Muscle of back (tissue), 11 donors: ENCODE results near the gene FPR2. TPM values are rescaled to one million over a fixed set of nuclear protein-coding genes. Genes with fewer than 3 reads are reported as not detected.
A peak's percentile ranks its signal among the peaks of the same experiment; 100 is the strongest.
"Not testable (repeated sequence)": the region's sequence is repeated elsewhere in the genome, so short reads cannot be mapped to it uniquely, and the experiment has no call there.

Experiments
- DNase-seq, 3 donors: peaks; one replicate each; pipeline versions ENCODE4 v3.0.0 to v3.0.0-alpha.2; 2013
- polyA plus RNA-seq, 10 donors: library from polyadenylated mRNA; unstranded; fragments of 120-200 nt; gene quantifications; one replicate each; pipeline ENCODE4 v1.2.1, GENCODE V29; 2013; ENCODE audit not compliant: insufficient read length in 10 of 10

FPR2 gene
- polyA plus RNA-seq, 10 donors: 0.08 to 0.44 (median 0.27) TPM

DNA sequence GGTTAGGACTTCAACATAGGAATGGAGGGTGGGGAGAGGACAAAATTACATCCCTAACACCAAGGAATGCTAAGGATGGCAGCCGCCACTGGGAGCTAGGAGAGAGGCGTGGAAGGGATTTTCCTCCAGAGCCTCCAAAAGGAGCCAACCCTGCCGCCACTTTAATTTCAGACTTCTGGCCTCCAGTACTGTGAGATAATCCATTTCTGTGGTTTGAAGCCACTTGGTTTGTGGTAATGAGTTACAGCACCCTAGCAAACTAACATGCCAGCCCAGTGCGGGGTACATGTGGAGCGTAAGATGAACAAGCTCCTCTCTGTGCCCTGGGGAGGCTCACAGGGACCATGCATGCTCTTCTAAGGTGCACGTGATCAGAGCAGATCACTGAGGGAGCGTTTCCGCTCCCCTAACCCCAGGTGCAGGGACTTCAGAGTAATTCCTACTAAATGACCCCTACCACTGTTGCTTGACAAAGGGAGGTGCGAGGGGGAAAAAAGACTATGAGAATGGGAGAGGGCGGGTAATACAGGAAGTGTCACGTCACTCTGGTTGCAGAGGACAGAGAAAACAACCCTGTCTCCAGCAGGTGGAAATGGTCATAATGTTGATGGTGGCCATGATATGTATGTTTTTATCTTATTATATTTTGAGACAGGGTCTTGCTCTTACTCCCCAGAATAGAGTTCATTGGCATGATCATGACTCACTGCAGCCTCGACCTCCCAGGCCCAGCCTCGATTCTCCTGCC is 21.3 kb upstream of the FPR2 start:
- no peak for DNase-seq

DNA sequence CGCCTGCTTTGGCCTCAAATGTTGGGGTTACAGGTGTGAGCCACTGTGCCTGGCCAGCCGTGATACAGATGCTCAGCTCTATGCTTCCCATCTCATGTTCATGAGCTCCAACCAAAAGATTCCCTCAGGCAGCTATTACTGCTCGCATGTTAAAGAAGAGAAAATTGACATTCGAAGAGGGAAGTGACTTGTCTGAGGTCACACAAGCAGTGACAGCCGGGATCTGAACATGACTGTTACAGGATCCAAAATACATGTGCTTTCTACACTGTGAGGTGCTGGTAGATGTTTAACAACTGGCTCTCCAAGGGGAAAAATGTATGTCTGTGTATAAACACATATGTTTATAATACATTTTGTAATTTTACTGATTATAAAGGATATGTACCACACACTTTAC is 20.6 kb upstream of the FPR2 start:
- no peak for DNase-seq

GRCh38 chr19:51742789-51743188 is 18.2 kb upstream of the FPR2 start:
- DNase-seq: peak in 1 of 3 donors; percentile 68

DNA sequence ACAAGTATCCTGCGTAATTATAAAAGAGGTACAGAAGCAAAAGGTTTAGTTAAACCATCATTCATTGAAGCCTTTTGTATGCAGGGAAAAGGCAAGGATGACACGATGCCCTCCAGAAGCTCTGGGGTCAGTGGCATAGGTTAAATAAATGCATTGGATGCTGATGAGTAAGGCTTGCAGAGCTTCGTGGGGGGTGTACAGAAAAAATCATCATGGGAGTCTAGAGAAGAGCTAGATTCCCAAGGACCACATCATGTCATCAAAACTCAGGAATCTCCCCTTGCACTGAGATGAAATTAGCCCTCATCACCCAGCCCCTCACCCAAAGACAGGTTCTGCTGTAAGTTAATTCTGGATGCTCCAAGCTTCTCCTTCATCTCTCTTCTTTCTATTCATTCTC is 17.6 kb upstream of the FPR2 start:
- no peak for DNase-seq

DNA sequence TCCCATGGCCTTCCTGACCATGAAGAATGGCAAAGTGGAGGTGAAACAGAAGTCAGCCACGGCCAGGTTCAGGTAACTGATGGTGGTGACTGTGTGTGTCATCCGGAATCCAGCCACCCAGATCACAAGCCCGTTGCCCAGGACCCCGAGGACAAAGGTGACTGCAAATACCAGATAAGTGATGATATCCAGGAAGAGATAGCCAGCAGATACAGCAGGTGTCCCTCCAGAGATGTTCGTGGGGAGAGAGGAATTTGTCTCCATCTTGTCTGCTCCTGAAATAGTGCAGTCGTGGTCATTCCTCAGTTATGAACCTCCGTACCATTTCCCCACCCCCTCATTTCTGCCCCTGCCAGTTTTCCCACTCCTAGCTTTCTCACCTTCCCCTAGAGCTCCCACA is 14.2 kb upstream of the FPR2 start:
- no peak for DNase-seq

- DNase-seq: no peak
Measured at GRCh38 chr19:51749979-51750378, 11.0 kb upstream of the FPR2 start.

DNA sequence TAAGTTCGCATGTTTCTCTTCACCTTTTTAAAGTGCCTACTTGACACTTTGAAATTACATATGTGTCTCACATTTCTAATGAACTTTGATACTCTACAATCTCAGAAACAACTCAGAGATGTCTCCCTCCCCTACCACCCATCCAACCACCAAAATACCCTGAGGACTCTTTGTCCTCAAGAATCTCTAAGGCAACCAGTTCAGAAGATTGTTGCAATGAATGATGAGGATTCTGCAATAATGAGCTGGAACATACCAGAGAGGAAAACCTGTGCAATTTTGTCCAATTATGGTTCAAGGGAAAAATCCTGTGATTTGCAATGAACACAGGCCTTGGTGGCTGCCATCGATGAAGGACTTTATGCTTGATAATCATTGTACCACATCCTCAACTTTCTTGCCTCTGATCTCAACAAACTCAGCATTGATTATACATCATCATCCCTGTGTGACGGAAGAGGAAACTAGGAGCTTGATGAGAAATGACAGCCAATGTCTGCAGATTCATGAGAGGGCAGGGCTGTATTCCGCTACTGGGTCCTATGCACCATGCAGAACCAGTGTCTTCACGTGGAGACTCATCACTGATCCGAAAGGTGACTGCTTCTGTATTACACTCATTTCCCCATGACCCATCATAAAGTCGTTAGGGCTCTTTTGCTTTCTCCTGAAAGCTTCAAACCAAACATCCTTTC is 10.4 kb upstream of the FPR2 start:
- DNase-seq: no peak

DNA sequence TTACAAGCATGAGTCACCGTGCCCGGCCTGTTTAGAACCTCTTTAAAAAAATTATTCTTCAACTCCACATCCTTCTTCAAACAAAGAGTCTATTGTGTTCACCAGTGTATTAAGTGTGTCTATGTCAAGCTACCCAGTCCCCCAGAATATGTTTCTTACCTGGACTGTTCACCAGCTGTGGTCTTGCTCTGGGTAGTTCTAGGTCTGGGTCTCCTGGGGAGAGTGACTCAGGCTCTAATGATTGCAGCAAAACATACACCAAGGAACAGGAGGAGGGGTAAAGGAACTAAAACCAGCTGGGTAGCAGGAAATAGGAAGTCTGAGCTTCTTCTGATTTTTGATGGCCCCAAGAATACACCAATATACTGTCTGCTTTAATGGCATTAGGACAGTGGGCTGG is 9.3 kb upstream of the FPR2 start, which contains the start of gene FPR1:
Gene FPR1, minus strand, starts transcription at position 224 of the 400 bp plus-strand sequence. CDS start 4,884 bp downstream, outside the sequence.
- peak in 2 of 3 donors; percentile 14 to 22 for DNase-seq

DNA sequence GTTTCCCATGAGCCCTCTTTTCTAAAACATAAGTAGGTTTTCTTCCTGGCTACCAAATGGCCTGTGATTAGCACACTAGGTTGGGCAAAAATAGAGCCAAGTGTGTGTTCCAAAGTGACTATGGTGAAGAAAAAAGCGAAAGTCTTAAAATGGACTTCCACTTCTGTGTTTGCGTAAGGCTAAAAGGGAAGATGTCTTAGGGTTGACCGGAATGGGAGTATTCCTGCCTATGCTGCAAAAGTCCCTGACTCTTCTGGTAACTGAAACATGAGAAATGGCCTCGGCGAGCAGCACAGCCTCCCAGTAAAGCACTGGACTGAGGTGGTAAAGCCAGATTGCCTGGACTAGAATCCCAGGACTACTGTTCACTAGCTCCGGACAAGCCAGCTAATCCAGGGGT is 6.9 kb upstream of the FPR2 start:
- peak in 1 of 3 donors; percentile 8 for DNase-seq

DNA sequence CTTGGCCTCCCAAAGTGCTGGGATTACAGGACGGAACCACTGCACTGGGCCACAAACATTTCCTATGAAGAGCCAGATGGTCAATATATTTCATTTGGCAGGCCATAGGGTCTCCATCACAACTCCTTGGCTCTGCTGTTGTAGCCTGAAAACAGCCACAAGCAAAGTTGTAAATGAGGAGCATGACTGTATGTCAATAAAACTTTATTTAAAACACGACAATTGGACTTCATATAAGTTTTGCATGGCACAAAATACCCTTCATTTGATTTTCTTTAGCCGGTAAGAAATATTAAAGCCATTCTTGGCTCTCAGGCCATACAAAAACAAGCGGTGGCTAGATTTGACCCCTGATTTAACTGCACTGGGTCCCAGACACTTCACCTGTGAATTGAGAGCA is 6.2 kb upstream of the FPR2 start:
- DNase-seq: no peak

GRCh38 chr19:51755571-51755970 is 5.4 kb upstream of the FPR2 start:
- DNase-seq: no peak

GRCh38 chr19:51761696-51762095 is 716 bp downstream of the FPR2 start:
- DNase-seq: no peak

DNA sequence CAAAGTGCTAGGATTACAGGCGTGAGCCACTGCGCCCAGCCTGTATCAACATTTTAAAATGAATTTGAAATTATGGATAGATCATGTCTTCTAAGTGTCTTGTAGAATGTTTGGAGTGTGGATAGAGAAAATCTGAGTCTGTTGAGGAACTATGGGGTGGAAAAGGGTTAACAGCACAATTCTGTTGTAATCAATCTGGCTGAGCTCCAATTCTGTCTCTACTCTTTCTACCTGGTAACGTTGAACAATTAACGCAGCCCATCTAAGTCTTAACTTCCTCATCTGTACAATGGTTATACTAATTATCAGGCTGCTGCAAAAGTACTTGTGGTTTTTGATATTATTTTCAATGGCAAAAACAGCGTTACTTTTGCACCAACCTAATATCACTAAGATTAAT is 4.1 kb downstream of the FPR2 start:
- no peak for DNase-seq

DNA sequence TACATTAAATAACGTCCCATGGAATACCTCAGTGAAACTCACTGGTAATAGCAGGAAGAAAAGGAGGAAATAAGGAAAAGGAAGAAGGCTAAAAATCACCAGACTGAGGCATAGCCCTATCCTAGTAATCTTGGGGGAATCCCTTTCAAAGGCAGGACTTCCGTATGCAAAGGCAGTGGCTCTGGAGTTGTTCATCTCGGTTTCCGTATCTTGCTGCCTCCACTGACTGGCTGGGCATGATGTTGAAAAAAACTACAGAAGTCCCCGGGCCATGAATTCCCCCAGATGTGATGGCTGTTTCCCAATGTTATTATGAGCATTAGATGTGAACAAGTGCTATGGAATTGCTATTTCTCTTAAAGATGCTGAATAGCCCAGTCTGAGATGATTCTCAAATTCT is 5.5 kb downstream of the FPR2 start:
- DNase-seq: no peak

DNA sequence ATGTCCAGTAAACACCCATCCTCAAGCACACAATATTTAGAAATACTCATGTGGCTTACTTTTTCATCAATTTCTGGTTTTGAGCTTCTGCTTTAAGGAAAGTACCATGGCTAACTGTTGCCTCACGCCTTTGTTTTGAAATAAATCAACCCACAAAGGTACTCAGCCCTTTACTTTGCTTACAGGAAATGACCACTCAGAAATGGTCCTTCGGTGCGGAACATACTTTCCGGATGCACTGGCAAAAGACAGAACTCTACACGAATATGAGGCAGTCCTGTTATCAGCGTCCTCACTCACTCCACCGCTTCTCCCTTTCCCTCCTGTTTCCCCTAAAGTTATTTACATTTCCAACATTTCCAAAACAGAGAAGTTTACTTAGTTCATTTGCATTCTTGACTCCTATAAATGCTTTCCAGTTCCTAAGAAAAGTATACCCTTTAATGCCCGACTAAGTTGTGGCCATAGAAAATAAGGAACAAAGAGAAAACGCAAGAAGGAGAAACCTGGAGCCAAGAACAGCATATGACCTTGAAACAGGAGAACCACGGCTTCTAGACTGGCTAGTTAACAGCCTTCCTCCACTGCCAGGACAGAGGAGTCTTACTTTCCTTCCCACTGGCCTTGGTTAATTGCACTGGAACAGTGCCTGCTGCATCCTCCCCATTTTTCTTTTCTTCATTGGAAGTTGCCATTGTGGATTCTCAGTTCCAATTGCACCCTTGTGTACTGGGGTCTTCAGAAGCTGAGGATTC is 10.6 kb downstream of the FPR2 start:
- no peak for DNase-seq

DNA sequence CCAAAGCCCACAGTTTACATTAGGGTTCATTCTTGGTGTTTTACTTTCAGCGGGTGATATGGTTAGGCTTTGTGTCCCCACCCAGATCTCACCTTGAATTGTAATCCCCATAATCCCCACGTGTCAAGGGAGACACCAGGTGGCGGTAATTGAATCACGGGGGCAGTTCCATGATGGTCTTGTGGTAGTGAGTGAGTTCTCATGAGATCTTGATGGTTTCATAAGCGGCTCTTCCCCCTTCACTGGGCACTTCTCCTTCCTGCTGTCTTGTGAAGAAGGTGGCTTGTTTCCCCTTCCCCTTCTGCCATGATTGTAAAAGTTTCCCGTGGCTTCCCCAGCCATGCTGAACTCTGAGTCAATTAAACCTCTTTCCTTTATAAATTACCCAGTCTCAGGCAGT is 12.0 kb downstream of the FPR2 start:
- no peak for DNase-seq

GRCh38 chr19:51776561-51776960 is 15.6 kb downstream of the FPR2 start:
- not testable (repeated sequence) for DNase-seq

DNA sequence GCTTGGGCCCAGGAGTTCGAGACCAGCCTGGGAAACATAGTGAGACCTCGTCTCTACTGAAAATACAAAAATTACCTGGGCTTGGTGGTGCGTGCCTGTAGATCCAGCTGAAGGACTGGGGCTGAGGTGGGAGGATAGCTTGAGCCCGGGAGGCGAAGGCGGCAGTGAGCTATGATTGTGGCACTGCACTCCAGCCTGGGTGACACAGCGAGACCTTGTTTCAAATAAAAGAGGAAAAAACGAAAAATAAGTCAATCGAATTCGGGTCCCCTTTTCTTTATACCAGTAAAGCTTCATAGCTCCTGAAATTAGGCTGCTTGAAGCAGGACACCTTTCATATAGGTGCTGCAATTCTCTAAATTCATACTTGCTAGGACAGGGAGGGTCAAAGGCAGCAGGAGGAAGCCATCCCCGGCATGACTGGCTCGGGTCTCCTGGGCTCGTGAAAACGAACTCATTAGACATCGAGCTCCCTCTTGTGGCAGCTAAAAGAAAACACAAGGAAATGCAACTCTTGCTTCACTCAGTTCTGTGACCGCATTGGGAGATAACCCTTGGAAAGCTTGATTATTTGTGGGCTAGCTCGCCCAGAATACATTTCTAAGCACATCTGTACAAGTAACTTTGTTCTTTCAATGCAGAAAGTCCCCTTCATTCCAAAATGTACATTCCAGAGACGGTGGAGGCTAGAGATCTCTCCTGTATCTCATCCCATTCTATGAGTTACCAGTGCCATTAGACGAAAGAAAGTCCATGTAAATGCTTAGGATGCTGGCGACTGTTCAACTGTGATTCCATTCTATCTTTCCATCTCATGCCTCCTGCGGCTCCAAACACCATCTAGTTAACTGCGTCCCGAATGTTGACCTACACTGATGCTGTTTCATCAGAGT is 16.8 kb downstream of the FPR2 start:
- peak; percentile 77 to 89 (median 84) for DNase-seq

DNA sequence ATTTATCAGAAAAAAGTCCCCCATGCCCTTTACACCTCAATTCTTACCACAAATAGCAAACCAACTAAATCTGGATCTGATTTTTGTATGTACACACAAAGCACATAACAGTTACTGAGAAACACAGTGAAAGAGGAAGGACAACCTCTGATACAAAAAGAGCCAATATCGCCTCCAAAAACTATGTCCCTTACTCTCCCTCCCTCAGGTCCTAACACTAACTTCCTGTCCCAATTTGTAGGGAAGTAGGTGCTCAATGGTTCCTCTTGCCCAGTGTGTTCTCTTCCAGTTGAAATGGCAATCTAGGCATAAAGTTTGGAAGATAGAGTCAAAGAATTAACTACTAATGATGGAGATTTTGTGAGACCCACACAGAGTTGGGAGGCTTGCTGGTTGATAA is 18.2 kb downstream of the FPR2 start:
- DNase-seq: no peak

GRCh38 chr19:51779703-51780102 is 18.7 kb downstream of the FPR2 start:
- no peak for DNase-seq

GRCh38 chr19:51780270-51780669 is 19.3 kb downstream of the FPR2 start:
- DNase-seq: no peak

- DNase-seq: no peak
Measured at GRCh38 chr19:51781999-51782398, 21.0 kb downstream of the FPR2 start.
